RWPE1 (cell line): Measurements from ENCODE around the gene TMEM203.

Experiments
- CTCF ChIA-PET: fragments of 350-600 bp; sonication (Branson Sonifier 250); formaldehyde crosslinking; extraction: SDS; loops from one replicate; lab custom pipeline; 2021; lab: Yijun Ruan, JAX
- POLR2A ChIA-PET: fragments of 400-600 bp; formaldehyde crosslinking; extraction: SDS; loops from one replicate; lab custom pipeline; 2020; ENCODE audit warnings: antibody characterized with exemption; ENCODE audit not compliant: low non-redundant PET; lab: Yijun Ruan, JAX
- DNase-seq: peaks from one replicate; pipeline ENCODE4 v3.0.0; 2012; ENCODE audit warnings: low spot score
- H3K27ac ChIP-seq: fragments of 450-650 bp; 2 replicates; pipeline ENCODE4 v1.5.1; 2017
- TF ChIP-seq, protein P1 (sequence below): fragments of 450-650 bp; conservative IDR thresholded peaks from 2 replicates; pipeline ENCODE4 v1.5.1; 2017; ENCODE audit warnings: low read depth, mild to moderate bottlenecking

Gene TMEM203

DNA sequence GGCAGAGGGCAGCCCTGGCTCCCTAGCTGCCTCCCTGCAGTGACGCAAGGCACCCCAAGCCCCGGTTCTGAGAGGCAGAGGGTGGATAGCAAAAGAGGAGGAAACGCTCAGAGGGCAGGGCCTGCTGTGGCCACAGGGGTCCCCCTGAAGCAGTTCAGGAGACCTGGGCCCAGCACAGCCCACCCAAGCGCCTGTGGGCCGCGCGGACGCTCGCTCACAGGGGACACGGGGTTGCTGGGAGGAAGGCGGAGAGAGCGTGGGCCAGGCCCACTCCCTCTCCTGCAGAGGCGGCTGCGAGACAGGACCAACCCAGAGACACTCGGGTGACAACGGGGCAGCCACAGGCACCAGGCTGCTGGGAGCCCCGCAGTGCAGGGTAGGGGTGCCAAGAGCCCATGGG lies 25.7 kb downstream of the TMEM203 start:
- ChIA-PET POLR2A (no interaction called here), CTCF (no interaction called here)
- TF ChIP-seq, protein P1, sequence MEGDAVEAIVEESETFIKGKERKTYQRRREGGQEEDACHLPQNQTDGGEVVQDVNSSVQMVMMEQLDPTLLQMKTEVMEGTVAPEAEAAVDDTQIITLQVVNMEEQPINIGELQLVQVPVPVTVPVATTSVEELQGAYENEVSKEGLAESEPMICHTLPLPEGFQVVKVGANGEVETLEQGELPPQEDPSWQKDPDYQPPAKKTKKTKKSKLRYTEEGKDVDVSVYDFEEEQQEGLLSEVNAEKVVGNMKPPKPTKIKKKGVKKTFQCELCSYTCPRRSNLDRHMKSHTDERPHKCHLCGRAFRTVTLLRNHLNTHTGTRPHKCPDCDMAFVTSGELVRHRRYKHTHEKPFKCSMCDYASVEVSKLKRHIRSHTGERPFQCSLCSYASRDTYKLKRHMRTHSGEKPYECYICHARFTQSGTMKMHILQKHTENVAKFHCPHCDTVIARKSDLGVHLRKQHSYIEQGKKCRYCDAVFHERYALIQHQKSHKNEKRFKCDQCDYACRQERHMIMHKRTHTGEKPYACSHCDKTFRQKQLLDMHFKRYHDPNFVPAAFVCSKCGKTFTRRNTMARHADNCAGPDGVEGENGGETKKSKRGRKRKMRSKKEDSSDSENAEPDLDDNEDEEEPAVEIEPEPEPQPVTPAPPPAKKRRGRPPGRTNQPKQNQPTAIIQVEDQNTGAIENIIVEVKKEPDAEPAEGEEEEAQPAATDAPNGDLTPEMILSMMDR, result no peak
- H3K27ac ChIP-seq, result no peak overlapping the region
- no peak for DNase-seq

DNA sequence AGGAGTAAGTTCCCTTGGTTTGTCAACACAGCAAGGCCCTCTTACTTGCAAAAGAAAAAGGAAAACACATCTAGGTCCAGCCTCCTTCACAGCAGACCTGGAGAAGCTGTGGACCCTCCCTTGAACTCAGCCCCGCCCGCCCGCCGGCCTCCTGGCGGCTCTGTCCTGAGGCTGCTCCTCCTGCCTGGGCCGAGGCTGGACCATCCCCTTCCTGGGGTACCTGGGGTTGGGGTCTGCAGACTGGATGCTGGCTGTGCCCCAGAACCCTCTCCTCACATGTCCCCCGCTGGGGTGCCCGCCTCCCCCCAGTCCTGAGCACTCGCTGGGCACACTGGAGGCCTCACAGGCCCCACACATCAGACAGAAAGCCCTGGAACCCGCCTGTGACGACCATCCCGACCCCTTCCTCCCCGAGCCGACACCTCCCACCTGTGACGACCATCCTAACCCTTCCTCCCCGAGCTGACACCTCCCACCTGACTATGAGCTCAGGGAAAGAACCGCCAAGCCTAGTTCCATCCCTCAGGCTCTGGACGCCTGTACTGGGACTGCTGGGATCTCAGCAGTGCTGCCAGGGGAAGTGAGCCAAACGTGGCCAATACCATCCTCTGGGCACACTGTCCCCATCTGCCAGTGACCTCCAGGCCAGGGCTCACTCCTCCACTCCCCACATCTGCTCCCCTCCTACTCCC lies 26.4 kb downstream of the TMEM203 start:
- ChIA-PET CTCF (interaction anchor here (0.7 to 1.6 kb wide), 3 partner anchors 48 to 189 kb away, joined by 3 to 6 read pairs (median 4); partner anchors contain the start of gene RNF224), POLR2A (interaction anchor here (0.5 to 1.0 kb wide), 2 partner anchors 48 to 50 kb away, joined by 3 to 6 read pairs; no protein-coding TSS in a partner anchor)
- peak overlapping the region; percentile 26 for H3K27ac ChIP-seq
- TF ChIP-seq, protein P1, result no peak
- no peak for DNase-seq

DNA sequence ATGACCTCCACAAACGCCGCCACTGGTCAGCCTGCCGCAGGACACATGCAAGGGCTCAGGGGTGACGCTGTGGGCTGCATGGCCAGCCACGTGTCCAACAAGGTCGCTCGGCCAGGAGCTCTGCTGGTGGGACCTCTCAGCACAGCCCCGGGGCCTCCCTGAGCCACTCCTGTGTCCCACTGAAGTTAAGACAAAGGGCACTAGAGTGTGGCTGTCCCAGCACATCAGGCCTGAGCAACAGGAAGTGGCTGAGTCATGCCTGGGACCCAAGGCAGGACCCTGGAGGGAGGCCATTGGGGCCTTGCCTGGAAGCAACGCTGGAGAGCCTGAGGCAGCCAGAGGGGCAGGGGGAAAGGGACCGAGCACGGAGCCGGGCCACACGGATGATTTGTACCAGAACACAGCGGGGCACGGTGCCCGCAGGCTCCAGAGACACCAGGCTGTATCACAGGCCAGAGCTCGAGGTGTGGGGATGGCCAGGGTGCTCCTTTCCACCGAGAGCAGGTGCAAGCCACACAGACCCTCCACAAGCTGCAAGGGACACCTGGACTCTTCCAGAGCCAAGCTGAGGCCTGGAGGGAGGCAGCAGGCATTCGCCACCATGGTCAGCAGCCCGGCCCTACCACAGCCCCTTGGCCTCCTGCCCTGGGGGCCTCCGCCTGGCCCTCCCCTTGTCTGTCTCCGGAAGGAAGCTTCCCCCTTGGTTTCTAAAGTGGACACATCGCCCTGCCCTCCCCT lies 27.1 kb downstream of the TMEM203 start:
- TF ChIP-seq, protein P1, result no peak
- ChIA-PET POLR2A (interaction anchor here (0.5 to 1.0 kb wide), 2 partner anchors 47 to 49 kb away, joined by 3 to 6 read pairs; no protein-coding TSS in a partner anchor), CTCF (interaction anchor here (0.6 to 1.6 kb wide), 4 partner anchors 43 to 188 kb away, joined by 3 to 6 read pairs (median 4); partner anchors contain the start of gene RNF224)
- DNase-seq, result no peak
- peak overlapping the region; percentile 26 for H3K27ac ChIP-seq

DNA sequence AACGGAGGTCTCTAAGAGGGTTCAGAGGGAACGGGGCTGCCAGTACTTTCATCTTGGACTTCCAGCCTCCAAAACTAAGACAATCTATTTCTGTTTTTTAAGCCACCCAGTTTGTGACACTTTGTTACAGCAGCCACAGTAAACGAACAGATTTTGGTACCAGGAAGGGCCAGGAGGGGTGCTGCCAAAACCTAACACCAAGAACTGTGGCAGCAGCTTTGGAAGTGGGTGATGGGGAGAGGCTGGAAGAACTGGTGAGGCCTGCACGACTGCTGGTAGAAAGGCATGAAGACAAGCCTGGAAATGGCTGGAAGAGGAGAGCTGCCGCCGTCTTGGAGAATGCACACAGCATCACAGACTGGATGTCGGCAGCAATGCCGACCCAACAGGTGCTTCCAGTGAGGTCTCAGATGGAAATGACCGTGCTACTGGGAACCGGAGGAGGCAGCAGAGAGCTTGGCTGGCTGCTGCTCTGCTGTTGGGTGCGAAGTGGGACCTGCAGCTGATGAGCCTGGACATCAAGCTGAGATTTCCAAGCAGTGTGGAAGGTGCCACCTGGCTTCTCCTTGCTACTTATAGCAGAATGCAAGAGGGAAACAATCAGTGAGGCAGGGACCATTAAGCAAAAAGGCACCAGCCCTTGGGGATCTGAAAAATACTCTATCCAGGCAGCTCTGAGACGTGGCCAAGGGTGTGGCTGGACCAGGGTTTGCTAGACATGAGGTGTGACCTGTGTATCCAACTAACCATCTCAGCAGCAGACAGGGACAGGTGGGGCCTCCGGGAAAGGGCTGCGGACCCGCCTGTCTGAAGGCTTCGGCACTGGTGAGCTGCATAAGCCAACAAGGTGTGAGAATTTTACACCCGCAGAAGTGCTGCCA lies 28.9 kb downstream of the TMEM203 start:
- peak; percentile 65 for DNase-seq
- H3K27ac ChIP-seq, result peak overlapping the region; percentile 26
- ChIA-PET POLR2A (interaction anchor here (0.8 kb wide), 1 partner anchor 67 kb away, joined by 4 read pairs; no protein-coding TSS in a partner anchor), CTCF (interaction anchor here (0.5 to 1.9 kb wide), 24 partner anchors 10 to 294 kb away, joined by 3 to 11 read pairs (median 3); partner anchors contain the start of genes ANAPC2, CYSRT1, RNF224 and SAPCD2)
- TF ChIP-seq, protein P1, result peak; percentile 78; the same call in 1 of the 2 replicates

DNA sequence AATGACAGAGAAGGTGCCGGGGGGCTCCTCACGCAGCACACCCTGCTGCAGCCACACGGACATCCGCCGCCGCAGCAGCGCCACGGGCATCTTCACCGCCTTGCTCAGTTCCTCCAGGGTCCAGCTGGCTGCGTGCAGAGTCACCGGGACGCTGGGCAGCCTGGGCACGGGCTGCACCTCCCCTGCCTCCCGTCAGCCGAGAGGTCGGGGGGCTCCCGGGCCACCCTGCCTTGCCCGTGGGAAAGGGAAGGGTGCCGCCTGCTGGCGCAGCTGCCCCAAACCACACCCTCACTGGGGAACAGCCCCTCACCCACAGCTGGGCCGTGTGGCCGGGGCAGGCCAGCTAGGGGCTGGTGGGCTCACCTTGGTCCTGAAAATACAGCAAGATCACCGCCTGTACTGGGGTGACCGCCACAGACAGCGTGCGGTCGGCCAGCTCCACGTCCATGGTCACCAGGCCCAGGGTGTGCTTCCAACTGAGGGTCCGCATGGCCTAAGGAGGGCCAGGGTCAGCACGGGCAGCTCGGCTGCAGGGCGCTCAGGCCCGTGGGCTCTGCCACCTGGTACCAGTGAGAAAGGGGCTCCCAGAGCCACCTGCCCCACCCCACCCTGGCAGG lies 30.0 kb downstream of the TMEM203 start:
- DNase-seq, result no peak
- H3K27ac ChIP-seq, result no peak overlapping the region
- TF ChIP-seq, protein P1, result peak; percentile 26; the same call in 1 of the 2 replicates
- ChIA-PET POLR2A (no interaction called here), CTCF (interaction anchor here (1.1 to 1.9 kb wide), 5 partner anchors 12 to 63 kb away, joined by 3 to 11 read pairs (median 5); partner anchors contain the start of genes ANAPC2 and SSNA1)
